ENCODE results near the gene NRXN3.

The NRXN3 gene

GRCh38 chr14:78173346-78174035 is 3.3 kb downstream of the NRXN3 start:
- DNase-seq (ENCODE audit: low spot score) = no peak

GRCh38 chr14:78175412-78175811 is 5.2 kb downstream of the NRXN3 start:
- no peak for DNase-seq (ENCODE audit: low spot score)

- no peak for DNase-seq (ENCODE audit: low spot score)
Observed at GRCh38 chr14:78178071-78178470, 7.9 kb downstream of the NRXN3 start.

- DNase-seq (ENCODE audit: low spot score) = no peak
Observed at GRCh38 chr14:78178971-78179370, 8.8 kb downstream of the NRXN3 start.

- no peak for DNase-seq (ENCODE audit: low spot score)
Observed at GRCh38 chr14:78181270-78181669, 11.1 kb downstream of the NRXN3 start.

- DNase-seq (ENCODE audit: low spot score) = no peak
Observed at GRCh38 chr14:78182722-78183121, 12.5 kb downstream of the NRXN3 start.

GRCh38 chr14:78184157-78184556 is 14.0 kb downstream of the NRXN3 start:
- no peak for DNase-seq (ENCODE audit: low spot score)

- no peak for DNase-seq (ENCODE audit: low spot score)
Observed at GRCh38 chr14:78186277-78186676, 16.1 kb downstream of the NRXN3 start.

GRCh38 chr14:78188882-78189281 is 18.7 kb downstream of the NRXN3 start:
- DNase-seq (ENCODE audit: low spot score) = no peak

- DNase-seq (ENCODE audit: low spot score) = no peak
Observed at GRCh38 chr14:78195431-78195830, 25.3 kb downstream of the NRXN3 start.

- no peak for DNase-seq (ENCODE audit: low spot score)
Observed at GRCh38 chr14:78196323-78196722, 26.1 kb downstream of the NRXN3 start.

- no peak for DNase-seq (ENCODE audit: low spot score)
Observed at GRCh38 chr14:78197051-78197450, 26.9 kb downstream of the NRXN3 start.

GRCh38 chr14:78202163-78202562 is 32.0 kb downstream of the NRXN3 start:
- no peak for DNase-seq (ENCODE audit: low spot score)

GRCh38 chr14:78202976-78203375 is 32.8 kb downstream of the NRXN3 start:
- DNase-seq (ENCODE audit: low spot score) = no peak

GRCh38 chr14:78207414-78207813 is 37.2 kb downstream of the NRXN3 start:
- DNase-seq (ENCODE audit: low spot score) = no peak

- DNase-seq (ENCODE audit: low spot score) = no peak
Observed at GRCh38 chr14:78220273-78220672, 50.1 kb downstream of the NRXN3 start.

- no peak for DNase-seq (ENCODE audit: low spot score)
Observed at GRCh38 chr14:78222746-78223145, 52.6 kb downstream of the NRXN3 start.

- no peak for DNase-seq (ENCODE audit: low spot score)
Observed at GRCh38 chr14:78227248-78228077, 57.3 kb downstream of the NRXN3 start.

GRCh38 chr14:78228702-78229327 is 58.6 kb downstream of the NRXN3 start:
- DNase-seq (ENCODE audit: low spot score) = no peak

GRCh38 chr14:78232231-78233000 is 62.2 kb downstream of the NRXN3 start:
- DNase-seq (ENCODE audit: low spot score) = no peak

GRCh38 chr14:78238141-78238540 is 68.0 kb downstream of the NRXN3 start:
- DNase-seq (ENCODE audit: low spot score) = no peak

GRCh38 chr14:78240567-78240966 is 70.4 kb downstream of the NRXN3 start:
- DNase-seq (ENCODE audit: low spot score) = no peak
